Epithelial cell of esophagus (primary cell): ENCODE measurements around the gene CD93.

Experiments
- DNase-seq: peaks from one replicate; pipeline ENCODE4 v3.0.0; 2010; ENCODE audit warnings: low read depth
- H3K4me3 ChIP-seq: 2 replicates; pipeline ENCODE4 v1.5.1; 2011; ENCODE audit warnings: mild to moderate bottlenecking, low read length, control low read depth
- CTCF ChIP-seq: IDR thresholded peaks from 2 replicates; pipeline ENCODE4 v1.5.1; 2011; ENCODE audit warnings: low read depth, mild to moderate bottlenecking, low read length, control low read depth, inconsistent platforms; ENCODE audit not compliant: insufficient read depth; ENCODE audit errors: missing control alignments

CD93 gene

DNA sequence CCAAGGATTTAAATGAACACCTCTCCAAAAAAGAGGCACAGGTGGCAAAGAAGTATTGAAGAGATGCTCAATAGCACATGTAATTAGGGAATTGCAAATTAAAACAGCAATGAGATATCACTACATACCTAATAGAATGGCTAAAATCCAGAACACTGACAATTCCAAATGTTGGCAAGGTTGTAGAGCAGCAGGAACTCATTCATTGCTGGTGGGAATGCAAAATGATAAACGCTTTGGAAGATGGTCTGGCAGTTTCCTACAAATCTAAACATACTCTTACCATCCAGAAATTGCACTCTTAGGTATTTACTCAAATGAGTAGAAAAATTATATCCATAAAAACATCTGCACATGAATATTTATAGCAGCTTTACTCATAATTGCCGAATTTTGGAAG lies 17.0 kb downstream of the CD93 start:
- no peak for TF ChIP-seq CTCF

GRCh38 chr20:23068283-23068682 lies 17.8 kb downstream of the CD93 start:
- no peak for TF ChIP-seq CTCF
- DNase-seq: no peak

More for the DNA sequence above, 17.0 kb downstream of the CD93 start:
- H3K4me3 ChIP-seq: no peak overlapping the region
- no peak for DNase-seq

GRCh38 chr20:23066772-23067171 lies 19.4 kb downstream of the CD93 start:
- DNase-seq: no peak
- H3K4me3 ChIP-seq: no peak overlapping the region
- TF ChIP-seq CTCF: no peak

More at GRCh38 chr20:23068283-23068682, 17.8 kb downstream of the CD93 start:
- H3K4me3 ChIP-seq: no peak overlapping the region

- no peak for TF ChIP-seq CTCF
- no peak overlapping the region for H3K4me3 ChIP-seq
These were observed 20.6 kb downstream of the CD93 start for GRCh38 chr20:23065266-23066201.

GRCh38 chr20:23063581-23063980 lies 22.5 kb downstream of the CD93 start:
- DNase-seq: no peak
- TF ChIP-seq CTCF: no peak

More at GRCh38 chr20:23065266-23066201, 20.6 kb downstream of the CD93 start:
- no peak for DNase-seq

GRCh38 chr20:23063168-23063567 lies 23.0 kb downstream of the CD93 start:
- TF ChIP-seq CTCF: no peak
- no peak for DNase-seq
- no peak overlapping the region for H3K4me3 ChIP-seq

More at GRCh38 chr20:23063581-23063980, 22.5 kb downstream of the CD93 start:
- no peak overlapping the region for H3K4me3 ChIP-seq
